UCSD-AML1 (cell line): Measurements from ENCODE around the gene POGZ.

Experiments used
- DNase-seq: peaks from one replicate; lab custom pipeline; 2025; ENCODE audit not compliant: unreplicated experiment; lab: John Stamatoyannopoulos, UW

The POGZ gene

DNA sequence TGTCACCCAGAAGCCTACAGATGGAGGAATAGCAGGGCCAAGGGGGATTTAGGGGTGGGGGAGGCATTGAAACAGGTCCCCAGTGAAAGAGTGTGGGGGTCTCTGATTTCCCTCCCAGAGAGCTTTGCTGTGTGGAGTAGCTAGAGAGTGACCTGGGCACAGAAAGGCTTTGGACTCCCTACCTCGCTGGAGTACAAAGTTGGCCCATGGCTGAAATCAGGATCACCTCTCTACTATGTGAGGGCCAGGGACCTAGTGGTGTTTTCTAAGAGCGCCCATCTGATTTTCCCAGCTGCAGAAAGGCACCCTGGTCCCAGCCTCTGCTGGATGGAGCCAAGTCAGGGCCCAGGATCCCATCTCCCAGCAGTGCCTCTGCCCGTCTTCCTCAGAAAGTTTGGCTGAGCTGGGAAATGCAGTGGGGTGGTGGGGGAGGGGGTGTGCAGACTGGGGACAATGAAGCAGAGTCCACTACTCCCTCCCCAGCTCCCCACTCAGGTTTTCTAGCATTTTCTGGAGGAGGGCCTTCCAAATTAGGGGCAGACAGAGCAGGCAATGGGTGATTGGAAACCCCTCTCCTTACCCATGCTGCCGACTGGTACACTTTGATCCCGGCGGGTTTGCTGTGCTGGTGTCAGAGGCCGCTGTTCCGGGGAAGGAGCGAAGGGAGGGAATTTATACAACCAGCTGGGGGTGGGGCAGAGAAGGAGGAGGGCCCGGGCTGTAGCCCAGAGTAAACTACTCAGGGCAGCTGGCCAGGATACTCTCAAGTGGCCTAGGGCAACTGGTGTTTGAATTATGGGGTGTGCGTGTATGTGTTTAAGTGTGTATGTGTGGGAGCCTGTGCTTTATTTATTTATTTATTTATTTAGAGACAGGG, 87.0 kb downstream of the POGZ start, which contains the start of gene SELENBP1:
TSS of gene SELENBP1 (minus strand) at position 648 of the 877 bp plus-strand sequence. CDS start at position 584, 64 bp downstream.
- no peak for DNase-seq

DNA sequence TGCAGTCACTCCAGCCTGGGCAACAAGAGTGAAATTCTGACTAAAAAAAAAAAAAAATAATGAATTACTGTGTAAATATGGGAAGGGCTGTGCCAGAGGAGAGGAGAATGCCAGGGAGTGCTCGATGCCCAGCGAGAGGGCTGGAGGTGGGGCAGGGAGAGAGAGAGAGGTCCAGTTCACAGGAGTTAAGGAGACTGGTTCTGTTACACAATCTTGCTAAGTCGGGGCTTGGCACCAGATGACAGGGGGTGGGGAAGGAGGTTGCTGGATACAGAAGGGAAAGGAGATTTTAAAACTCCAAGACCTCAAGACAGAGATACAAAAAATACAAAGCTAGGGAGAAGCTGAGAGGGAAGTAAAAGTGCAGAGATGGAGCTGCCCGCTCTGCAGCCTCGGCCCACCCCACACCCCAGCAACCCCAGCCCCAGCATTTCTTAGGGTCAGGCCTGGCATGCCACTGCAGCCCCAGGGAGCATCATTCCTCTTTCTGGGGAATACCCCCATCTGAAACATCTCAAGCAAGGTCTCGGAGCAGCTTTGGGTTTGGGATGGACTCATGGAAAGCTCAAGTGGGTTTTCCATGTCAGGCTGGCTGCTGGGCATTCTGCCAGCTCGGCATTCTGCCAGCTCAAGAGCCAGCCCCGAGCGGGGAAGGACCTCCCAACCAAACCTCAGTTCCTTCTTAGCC, 87.8 kb downstream of the POGZ start:
- DNase-seq, result no peak

DNA sequence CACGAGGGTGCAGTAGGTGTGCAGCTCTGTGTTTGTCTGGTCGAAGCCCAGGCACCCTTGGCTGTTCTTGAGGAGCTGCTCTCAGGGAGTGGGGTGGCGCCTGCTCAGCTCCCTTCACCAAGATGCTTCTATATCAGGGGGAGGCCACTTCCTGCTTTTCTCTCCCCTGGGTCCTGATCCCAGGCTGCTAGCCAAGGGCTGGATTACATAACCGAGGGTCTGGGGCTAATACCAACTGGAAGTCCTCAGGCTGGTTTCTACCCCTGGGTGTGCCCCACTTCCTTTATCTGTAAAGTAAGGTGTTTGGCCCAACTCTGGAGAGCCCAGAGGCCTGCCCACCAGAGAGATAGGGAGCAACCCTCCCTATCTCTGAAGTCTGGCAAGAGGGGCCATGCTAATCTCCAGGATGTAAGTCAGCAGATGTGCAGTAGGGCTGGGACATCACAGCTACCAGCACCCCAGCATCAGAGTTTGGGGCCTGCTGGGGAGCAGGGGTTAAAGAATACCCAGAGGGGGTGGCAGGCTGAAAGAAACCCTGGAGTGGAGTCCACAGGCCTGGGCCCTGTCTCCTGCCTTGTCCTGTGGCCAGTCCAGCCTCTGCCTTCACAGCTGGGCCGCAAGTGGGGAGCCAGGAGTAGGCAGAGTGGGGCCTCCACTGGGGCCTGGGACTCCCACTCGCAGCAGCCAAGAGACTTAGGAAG, 88.9 kb downstream of the POGZ start:
- DNase-seq, result no peak

DNA sequence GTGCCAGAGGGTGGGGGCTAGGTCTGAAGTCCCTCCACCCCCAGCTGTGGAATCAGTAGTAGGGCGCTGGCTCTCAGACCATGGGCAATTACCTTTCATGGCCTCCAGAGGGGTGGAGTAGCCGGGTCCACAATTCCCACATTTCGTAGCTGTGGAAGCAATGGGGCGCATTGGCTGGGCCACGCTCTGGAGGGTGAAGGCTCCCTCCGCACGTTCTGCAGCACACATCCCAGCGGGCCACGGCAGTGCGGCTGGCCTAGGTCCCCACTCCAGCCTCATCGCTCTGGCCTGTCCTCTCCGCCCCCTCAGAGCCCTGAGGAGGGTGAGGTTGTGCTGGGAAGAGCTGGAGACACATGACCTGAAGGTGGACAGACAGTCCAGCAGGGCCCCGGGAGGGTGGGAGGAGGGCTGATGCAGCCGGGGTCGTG, 89.7 kb downstream of the POGZ start:
- no peak for DNase-seq

DNA sequence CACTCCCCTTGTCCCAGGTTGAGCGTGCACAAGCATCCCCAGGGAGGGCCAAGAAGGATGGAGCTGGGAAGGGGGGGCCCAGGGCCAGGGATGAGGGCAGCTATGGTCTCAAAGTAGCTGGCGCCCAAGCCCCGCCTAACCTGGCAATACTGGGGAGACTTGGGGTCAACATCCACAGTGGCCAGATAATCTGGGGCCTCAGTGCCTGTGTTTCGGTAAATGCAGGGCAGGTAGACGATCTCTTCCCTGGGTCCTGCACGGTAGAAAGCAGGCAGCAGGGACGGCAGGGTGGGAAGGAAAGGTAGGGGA, 90.0 kb downstream of the POGZ start:
- DNase-seq, result no peak

DNA sequence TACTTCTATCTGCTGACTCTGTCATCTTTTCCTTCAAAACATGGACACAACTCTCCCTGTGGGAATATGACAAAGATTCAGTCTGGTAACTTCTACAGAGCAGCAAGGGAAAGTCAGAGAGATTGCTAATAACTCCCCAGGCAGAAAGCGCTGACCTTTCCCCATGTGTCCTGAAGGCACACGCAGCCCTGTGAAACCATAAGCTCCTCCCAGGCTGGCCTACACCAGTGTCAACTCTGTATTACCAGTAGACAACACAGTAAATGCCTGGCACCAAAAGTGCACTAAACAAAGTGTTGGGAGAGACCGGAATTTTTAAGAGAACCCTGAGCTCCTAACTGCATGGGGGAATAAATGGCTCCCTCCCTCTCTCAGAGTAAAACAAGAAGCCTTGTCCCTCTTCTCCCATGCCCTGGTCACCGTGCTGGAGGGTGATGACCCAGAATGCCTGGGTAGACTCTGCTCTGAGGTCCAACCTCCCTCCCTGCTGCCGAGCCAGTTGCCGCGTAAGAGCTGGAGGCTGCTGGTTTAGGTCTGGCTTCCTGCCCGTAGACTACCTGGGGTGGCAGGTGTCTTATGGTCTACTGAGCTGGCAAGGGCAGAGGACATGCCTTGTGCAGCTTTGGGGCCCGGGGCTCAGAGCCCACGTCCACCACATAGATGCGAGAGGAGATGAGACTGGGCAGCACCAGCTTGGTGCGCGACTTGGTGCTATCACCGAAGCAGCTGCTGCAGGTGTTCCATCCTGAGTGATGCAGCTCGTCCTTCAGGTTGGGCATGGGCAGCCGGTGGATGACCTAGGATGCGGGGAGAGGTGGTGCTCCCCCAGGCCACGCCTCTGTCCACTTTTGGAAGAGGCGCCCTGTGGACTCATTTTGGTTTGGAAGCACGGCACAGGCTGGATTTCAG, 90.6 kb downstream of the POGZ start:
- no peak for DNase-seq

DNA sequence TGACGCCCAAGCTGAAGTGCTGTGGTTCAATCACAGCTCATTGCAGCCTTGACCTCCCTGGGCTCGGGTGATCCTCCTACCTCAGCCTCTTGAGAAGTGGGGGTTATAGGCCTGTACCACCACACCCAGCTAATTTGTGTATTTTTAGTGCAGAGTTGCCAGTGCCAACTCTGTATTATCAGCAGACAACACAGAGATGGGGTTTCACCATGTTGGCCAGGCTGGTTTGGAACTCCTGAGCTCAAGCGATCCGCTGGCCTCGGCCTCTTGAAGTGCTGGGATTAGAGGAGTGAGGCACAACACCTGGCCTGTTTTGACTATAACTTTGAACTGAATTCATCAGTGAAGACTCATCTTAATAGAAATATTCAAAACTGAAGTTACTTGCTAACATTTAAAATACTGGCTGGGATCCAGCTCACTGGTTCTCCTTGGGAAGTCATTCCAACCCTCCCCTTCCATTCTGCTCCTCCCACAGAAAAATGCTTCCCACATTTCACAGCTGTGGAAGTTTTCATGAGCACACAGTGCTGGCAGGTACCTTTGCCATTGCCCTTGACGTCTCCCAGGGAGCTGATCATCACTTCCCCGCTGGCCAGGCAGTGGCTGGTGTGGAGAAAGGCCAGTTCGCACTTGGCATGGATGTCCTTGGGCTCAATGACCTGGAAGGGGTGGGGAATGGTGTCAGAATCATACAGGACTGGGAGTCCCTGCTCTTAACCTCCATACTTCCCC, 91.5 kb downstream of the POGZ start:
- no peak for DNase-seq

DNA sequence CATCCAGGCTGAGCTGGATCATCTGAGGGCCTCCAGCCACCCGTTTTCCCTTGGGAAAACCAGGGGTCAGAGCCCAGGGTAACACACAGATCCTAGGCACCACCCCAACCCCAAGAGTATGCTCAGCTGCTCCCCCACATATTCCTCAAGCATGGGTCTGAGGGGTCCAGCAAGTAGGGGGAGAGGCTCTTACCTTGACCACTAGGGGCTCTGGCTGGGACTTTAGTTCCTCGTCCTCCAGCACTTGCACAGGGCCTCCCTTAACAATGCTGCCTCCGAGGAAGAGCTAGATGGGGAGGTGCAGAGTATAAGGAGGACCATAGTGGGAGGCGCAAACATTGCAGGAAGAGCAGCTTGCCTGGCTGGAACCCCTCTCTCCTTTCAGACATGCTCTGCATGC, 94.3 kb downstream of the POGZ start:
- DNase-seq, result no peak

DNA sequence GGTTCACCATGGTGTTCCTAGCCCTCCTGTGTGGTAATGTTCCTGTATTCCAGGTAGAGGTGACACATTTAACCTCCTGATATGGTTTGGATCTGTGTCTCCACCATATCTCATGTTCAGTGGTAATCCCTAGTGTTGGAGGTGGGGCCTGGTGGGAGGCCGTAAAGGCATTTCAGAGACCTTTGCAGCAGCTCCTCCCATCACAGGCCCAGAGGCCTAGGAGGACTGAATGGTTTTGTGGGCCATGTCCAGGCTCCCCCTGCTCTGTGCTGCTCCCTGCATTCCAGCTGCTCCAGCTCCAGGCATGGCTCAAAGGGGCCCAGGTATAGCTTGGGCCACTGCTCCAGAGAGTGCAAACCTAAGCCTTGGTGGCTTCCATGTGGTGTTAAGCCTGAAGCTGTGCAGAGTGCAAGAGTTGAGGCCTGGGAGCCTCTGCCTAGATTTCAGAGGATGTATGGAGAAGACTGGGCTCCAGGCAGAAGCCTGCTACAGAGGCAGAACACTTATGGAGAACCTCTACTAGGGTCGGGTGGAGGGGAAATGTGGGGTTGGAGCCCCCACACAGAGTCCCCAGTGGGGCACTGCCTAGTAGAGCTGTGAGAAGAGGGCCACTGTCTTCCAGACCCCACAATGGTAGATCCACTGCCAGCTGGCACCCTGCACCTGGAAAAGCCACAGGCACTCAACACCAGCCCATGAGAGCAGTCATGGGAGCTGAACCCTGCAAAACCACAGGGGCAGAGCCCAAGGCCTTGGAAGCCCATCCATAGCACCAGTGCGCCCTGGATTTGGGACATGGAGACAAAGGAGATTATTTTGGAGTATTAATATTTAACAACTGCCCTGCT, 96.8 kb downstream of the POGZ start:
- no peak for DNase-seq

DNA sequence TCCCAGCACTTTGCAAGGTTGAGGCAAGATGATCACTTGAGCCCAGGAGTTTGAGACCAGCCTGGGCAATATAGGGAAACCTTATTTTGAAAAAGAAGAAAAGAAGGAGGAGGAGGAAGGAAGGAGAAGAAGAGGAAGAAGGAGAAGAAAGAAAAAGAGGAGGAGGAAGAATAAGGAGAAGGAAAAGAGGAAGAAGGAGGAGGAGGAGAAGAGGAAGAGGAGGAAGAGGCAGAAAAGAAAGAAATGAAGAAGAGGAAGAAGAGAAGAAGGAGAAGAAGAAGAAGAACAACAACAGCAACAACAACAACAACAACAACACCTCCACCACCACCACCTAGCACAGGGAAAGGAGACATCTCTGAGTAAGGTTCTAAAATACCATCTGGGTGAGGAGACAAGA, 97.4 kb downstream of the POGZ start:
- DNase-seq, result no peak

DNA sequence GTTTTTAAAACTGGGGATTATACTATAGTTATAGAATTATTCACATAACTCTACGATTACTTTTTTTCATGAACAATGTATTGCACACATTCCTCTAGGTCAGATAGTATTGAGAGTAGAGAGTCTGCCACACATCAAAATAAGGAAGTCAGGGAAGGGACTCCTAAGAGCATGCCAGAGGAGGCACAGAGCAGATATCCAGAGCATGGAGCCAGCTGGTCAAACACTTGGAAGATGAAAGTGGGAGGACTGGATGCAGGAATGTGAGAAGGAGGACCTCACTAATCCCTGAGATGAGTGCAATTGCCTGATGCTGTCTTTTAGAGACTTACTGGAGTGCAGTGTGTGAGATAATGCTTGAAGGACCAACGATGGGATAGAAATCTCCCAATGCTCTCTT, 102.6 kb downstream of the POGZ start:
- no peak for DNase-seq
